Thoracic aorta (tissue), 2 donors: ENCODE results near the gene STARD10. TPM values are rescaled to one million over a fixed set of nuclear protein-coding genes. Genes with fewer than 3 reads are reported as not detected.

ENCODE experiments used
- ATAC-seq: fragments of 150-250 bp; one replicate; pipeline ENCODE4 v1.8.0; 2017; ENCODE audit warnings: low read depth; ENCODE audit not compliant: insufficient number of reproducible peaks, low FRiP score
- DNase-seq: peaks from one replicate; pipeline ENCODE4 v3.0.0-alpha.2; 2020; ENCODE audit warnings: low spot score
- H3K27ac ChIP-seq, 2 donors: fragments of 200-600 bp; sonication (generic); 1 replicate in 1 of 2; 2 replicates in 1 of 2; pipeline ENCODE4 v1.5.1; 2016; ENCODE audit warnings: mild to moderate bottlenecking in 2 of 2, moderate library complexity in 2 of 2
- H3K27me3 ChIP-seq: fragments of 200-600 bp; sonication (generic); replicated peaks from 2 replicates; pipeline ENCODE4 v1.6.0; 2016; ENCODE audit warnings: mild to moderate bottlenecking; ENCODE audit not compliant: insufficient read depth
- H3K36me3 ChIP-seq: fragments of 200-600 bp; sonication (generic); one replicate; pipeline ENCODE4 v1.5.1; 2016
- H3K4me1 ChIP-seq, 2 donors: fragments of 200-600 bp; sonication (generic); 1 replicate in 1 of 2; 2 replicates in 1 of 2; pipeline versions ENCODE4 v1.5.1 to v1.6.0; 2016; ENCODE audit warnings: low read depth in 2 of 2, mild to moderate bottlenecking in 1 of 2; ENCODE audit not compliant: control insufficient read depth in 1 of 2
- H3K4me3 ChIP-seq: fragments of 200-600 bp; sonication (generic); 2 replicates; pipeline ENCODE4 v1.5.1; 2016; ENCODE audit warnings: mild to moderate bottlenecking
- H3K9me3 ChIP-seq: fragments of 200-600 bp; sonication (generic); 2 replicates; pipeline ENCODE4 v1.5.1; 2016
- CTCF ChIP-seq: fragments of 200-600 bp; sonication (generic); IDR thresholded peaks from one replicate; pipeline ENCODE4 v1.5.1; 2019; ENCODE audit warnings: antibody characterized with exemption
- total RNA-seq, 2 donors: library from RNA; depleted of rRNA; stranded (reverse); fragments of >200 nt; gene quantifications; one replicate each; pipeline versions ENCODE4 v1.1.0 to v1.2.3, GENCODE V29; 2016

STARD10 gene
- total RNA-seq, 2 donors from 2014 or later = 24.3 to 57.3 TPM

GRCh38 chr11:72750556-72751115 is 43.2 kb downstream of the STARD10 start:
- H3K9me3 ChIP-seq = no peaks in the 10 kb centered on the region
- H3K27me3 ChIP-seq = no peaks in the 10 kb centered on the region
- ATAC-seq (no peak), DNase-seq (no peak)
- H3K4me3 ChIP-seq = no peak overlapping the region
- H3K36me3 ChIP-seq = no peaks in the 10 kb centered on the region
- H3K4me1 ChIP-seq = peaks cover 13 to 29% of the 10 kb centered on the region in 2 donors
- no peak overlapping the region for H3K27ac ChIP-seq
- no peak for TF ChIP-seq CTCF

GRCh38 chr11:72750086-72750485 is 43.8 kb downstream of the STARD10 start:
- Histone ChIP-seq H3K36me3 (no peaks in the 10 kb centered on the region), H3K4me1 (peaks cover 13 to 29% of the 10 kb centered on the region in 2 donors), H3K4me3 (no peak overlapping the region), H3K27me3 (no peaks in the 10 kb centered on the region), H3K27ac (no peak overlapping the region), H3K9me3 (no peaks in the 10 kb centered on the region)
- TF ChIP-seq CTCF = no peak
- DNase-seq (no peak), ATAC-seq (no peak)

GRCh38 chr11:72747289-72747855 is 46.5 kb downstream of the STARD10 start:
- ATAC-seq (no peak), DNase-seq (no peak)
- no peaks in the 10 kb centered on the region for H3K36me3 ChIP-seq
- H3K27ac ChIP-seq = no peak overlapping the region
- no peaks in the 10 kb centered on the region for H3K9me3 ChIP-seq
- H3K4me3 ChIP-seq = no peak overlapping the region
- H3K4me1 ChIP-seq = peaks cover 7 to 27% of the 10 kb centered on the region in 2 donors
- H3K27me3 ChIP-seq = no peaks in the 10 kb centered on the region
- no peak for TF ChIP-seq CTCF

GRCh38 chr11:72746821-72747220 is 47.0 kb downstream of the STARD10 start:
- Histone ChIP-seq H3K9me3 (no peaks in the 10 kb centered on the region), H3K36me3 (no peaks in the 10 kb centered on the region), H3K4me3 (no peak overlapping the region), H3K4me1 (peaks cover 10 to 29% of the 10 kb centered on the region in 2 donors), H3K27ac (no peak overlapping the region), H3K27me3 (no peaks in the 10 kb centered on the region)
- DNase-seq = no peak
- no peak for ATAC-seq
- no peak for TF ChIP-seq CTCF

GRCh38 chr11:72745925-72746550 is 47.8 kb downstream of the STARD10 start:
- TF ChIP-seq CTCF = no peak
- Histone ChIP-seq H3K27ac (no peak overlapping the region), H3K27me3 (no peaks in the 10 kb centered on the region), H3K9me3 (no peaks in the 10 kb centered on the region), H3K4me3 (no peak overlapping the region), H3K36me3 (no peaks in the 10 kb centered on the region), H3K4me1 (peaks cover 3 to 29% of the 10 kb centered on the region in 2 donors)
- no peak for ATAC-seq
- no peak for DNase-seq
